GM21825 (cell line): ENCODE results near the gene IMMP2L.

Source experiments
- ATAC-seq: cut with Tn5 transposase; IDR thresholded peaks from one replicate; pipeline ENCODE4 v1.9.1; 2021; ENCODE audit warnings: mild to moderate bottlenecking, moderate library complexity; ENCODE audit not compliant: unreplicated experiment

Gene IMMP2L

DNA sequence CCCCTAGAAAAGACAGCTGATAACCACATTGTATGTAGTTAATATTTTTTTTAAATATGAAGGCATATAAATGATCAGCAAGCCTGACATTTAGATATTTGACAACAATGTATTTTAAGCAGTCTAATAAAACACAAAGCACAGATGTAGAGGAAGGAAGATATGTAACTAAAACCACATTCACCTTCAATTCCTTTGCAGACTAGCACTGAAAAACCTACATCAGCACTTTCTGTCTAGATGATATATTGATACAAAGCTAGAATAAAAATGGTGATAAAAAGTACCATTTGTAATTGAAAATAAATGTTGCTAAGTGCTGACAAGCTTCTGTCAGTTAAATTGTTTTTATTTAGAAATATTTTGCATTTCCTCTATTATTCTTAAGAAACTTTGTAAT, 153.6 kb downstream of the IMMP2L start:
- ATAC-seq: no peak

DNA sequence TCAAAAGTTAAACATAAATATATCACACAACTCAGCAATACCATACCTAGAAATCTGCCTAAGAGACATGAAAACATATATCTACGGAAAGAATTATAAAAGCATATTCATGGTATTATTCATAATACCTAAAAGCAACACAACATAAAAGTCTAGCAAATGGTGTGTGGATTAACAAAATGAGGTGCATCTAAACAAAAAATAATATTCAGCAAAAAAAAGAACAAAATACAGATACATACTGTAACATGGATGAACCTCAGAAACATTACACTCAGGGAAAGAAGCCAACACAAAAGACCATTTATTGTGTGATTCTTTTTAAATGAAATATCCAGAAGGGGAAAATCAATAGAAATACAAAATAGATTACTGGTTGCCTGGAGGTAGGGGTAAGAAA, 155.0 kb downstream of the IMMP2L start:
- no peak for ATAC-seq

DNA sequence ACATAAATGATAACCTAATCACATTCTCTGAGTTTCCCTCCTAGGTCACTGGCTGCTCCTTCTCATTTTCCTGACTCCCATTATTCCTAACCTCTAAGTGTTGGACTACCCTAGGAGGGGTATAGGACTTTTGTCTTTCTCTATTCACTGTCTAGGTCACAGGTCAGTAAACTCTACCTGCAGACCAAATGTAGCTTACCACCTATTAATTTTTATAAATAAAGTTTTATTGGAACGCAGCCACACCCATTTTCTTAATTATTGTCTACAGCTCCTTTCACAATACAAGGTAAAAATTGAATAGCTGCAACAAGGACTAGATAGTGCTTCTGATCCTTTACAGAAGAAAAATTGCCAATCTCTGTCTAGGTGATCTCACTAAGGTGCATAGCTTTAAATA, 156.7 kb downstream of the IMMP2L start:
- ATAC-seq: no peak

DNA sequence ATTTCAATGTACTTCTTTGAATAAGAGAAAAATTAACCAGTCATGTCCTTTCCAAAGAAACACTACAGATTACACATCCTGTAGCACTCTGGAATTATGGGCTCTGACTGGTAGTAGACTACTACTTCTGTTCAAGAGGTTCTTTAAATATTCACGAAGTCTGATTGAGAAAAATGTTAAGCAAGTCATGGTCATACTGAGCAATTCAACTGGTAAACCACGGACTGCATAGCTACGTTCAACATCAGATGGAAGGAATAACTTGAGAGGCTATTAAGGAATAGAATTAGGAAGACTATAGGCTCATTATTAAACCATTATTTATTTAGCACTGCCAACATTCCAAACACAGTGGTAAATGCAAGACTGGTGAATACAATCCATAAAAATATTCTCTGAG, 160.8 kb downstream of the IMMP2L start:
- no peak for ATAC-seq

DNA sequence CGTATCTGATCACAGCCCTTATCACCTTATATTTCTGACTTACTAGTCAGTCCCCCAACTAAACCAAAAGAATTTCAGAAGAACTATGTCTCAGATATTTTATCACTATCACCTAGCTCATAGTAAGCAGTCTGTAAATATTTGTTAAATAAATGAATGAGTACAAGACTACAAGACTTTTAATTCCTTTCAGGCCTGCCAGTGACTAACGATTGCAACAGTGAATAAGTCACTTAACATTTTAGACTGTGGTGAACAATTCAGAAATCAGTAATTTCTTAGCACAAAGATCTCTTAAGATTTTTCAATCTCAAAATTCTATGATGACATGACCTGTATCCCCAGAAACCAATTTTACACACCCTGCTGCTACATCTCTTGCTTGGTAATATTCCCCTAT, 162.2 kb downstream of the IMMP2L start:
- no peak for ATAC-seq

DNA sequence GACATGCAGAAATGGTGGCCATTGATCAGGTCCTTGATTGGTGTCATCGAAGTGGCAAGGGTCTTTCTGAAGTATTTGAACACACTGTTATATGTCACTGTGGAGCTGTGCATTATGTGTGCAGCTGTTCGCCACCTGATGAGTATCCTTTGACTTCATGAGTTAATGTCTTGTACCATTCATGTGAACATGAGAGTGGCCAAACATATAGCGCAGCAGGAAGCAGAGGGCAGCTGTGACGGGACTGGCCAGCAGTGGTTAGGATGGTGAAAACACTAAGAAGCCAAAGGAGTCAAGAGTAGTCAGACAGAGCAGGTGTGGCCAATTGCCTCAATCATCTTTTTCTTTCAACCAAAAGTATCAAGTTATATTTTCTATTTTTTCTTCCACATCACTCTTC, 167.4 kb downstream of the IMMP2L start:
- ATAC-seq: no peak

DNA sequence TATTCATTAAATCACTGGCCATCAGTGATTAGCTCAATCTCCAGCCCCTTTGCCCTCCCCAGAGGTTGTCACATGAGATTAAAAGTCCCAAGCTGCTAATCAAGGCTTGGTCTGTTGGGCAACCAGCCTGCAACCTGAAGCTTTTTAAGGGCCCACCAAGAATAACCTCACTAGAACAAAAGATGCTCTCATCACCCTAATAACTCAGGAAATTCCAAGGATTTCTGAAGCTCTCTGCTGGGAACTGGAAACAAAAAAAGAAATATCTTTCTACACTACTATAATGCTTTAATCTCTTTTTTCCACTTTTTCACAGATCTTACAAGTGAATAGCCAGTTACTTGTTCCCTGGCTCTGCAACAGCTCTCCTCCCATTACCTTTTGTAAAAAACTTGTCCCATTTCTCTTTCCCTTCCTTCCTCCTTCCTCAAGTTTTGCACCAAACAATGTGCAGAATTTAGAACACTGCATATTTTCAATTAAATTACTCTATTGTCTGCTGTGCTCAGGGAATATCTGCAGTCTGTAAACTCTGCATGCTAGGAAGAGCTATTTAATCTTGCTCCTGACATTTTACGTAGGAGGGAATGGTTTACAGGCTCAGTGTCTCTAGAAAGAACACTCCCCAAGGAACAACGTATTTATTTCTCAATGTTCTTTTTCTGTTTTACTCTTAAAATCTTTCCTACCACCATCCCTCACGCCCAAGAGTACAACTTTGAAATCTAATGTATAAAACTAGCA, 169.1 kb downstream of the IMMP2L start:
- ATAC-seq: no peak

DNA sequence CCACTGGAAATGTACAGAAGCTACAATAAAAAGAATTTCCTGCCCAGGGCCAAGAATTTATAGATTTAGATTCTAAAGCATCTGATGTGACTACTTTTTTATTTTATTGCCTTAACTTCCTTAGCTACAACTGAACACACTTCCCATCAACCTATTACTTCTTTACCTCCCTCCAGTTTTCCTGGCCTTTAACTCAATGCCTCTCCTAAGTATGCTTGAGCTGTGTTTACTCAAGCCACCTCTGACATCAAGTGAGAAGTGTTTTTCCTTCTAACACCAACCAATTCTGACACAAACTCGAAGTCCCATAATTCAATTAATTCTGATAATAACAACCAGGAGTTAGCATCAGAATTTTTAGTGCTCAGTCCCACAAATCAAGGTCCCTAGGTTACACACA, 170.0 kb downstream of the IMMP2L start:
- no peak for ATAC-seq

DNA sequence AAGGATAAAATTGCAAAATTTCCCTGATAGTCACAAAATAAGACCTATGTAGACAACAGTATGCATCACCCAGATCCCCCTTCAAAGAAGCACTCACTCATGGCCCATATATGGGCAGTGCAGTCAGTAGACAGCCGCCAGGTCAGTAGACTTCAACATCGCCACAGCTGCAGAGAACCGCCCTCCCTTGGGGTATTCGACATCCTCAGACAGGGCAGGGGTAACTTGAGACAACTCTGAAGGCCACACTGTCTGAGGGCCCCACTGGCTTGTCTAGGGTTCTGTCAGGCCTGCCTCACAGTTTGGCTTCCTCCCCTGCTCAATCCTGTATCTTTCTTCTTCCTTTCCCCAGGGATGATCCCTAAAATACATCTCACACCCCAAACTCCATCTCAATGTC, 172.3 kb downstream of the IMMP2L start:
- ATAC-seq: no peak

DNA sequence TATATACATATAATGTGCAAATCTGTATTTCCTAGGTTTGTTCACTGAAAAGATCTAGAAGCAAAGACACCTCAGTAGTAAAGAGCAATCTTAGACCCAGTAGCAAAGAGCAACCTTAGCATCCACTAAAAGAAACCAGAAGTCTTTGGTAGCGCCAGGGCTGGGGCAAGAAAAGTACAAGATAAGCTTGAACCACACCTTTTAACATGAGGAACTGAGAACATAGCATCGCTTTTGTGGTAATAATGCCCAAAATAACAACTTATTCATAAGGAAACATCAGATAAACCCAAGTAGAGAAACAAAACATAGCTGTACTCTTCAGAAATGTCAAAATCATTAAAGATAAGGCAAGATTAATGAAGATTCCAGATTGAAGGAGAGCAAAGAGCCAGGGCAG, 173.4 kb downstream of the IMMP2L start:
- ATAC-seq: peak; percentile 75

DNA sequence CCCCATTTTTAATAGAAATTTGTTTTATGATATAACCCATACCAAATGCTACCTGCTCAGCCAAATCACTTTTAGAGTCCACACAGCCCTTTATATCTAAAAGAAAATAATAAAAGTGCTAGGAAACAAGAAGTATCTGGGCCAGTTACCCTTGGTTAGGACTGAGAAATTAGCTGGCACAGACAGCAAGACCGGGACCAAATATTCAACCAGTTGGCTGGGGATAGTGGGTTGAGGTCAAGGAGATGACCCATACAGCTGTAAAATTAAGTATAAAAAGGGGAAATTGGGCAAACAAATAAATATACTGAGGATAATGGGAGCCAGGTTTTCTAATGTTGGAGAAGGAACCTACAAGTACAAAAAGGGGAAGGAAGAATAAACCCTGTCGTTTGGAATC, 174.3 kb downstream of the IMMP2L start:
- ATAC-seq: no peak

DNA sequence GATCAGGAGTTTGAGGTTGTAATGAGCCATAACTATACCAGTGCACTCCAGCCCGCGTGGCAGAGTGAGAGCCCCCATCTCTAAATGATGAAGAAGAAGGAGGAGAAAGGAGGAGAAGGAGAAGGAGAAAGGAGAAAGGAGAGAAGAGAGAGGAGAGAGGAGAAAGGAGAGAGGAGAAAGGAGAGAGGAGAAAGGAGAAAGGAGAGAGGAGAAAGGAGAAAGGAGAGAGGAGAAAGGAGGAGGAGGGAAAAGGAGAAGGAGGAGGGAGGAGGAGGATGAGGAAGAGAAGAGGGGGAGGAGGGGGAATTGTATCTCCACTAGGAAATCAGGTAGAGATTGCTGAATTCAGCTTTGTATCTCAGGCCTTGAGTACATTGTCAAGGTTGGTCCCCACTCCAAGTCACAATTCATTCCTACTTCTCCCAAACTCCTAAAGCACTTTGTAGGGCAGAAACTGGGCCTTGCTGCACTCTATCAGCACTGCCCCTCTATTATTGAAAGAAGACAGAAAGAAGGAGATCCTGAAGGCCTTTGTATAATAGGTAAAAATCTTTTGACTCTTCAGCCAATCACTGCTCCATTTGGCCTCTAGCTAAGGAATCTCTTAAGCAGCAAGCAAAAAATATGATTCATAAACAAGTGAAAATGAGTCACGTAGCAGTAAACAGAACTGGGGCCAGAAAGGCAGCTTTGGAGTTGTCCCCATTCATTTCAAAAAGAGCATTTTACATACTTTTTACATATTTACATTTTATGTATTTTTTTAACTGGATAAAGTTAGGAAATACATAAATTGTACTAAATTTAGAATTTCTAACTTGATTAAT, 178.0 kb downstream of the IMMP2L start:
- ATAC-seq: no peak

DNA sequence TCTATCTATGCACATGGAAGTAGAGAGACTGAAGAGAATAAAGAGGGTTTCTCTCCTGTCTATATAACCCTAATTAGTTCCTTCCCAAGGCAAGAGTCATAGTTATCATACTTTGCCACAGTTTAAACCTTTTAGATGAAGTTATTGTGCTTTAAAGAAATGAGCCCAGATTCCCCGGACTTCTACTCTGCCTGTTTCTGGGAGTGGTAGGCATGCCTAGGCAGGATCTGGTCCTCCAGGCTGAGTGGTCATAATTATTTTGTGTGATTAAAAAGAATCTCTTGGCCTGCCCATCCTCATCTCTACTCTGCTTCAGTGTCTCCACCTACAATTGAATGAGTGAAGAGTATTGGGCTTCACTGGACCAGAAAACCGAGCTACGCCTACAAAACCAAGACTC, 179.2 kb downstream of the IMMP2L start:
- ATAC-seq: no peak

DNA sequence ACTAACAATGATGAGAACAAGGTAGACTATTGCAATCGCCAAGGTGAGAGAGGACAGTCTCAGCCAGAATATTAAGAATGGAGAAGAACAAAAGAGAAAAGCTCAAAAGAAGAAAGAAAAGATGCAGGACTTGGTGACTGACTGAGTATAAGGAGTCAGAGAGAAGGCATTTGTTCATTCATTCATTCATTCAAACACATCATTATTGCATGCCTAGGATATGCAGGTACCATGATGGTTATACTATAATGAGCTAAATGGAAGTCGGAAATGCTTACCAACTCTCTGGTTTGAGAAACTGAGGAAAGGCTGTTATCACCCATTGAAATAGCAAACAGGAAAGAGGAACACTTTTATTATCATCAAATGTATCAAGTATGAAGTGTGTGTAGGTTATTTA, 180.7 kb downstream of the IMMP2L start:
- no peak for ATAC-seq

DNA sequence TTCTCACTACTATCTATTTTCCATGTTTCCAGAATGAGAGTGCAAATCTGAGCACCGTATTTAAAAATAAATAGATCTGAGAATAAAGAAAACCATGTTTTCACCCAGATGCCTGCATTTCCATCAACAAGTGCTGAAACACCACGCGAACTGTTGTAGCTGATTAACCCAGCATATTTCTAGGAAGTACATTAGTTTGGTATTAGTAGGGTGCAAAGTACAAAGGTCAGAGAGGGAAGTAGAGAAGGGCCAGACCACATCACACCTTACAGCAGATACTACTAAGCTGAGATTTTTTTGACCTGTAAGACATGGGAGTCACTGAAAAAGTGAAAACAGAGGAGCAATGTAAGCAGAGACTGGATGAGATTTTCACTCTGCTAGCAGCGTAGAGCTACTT, 181.3 kb downstream of the IMMP2L start:
- no peak for ATAC-seq

DNA sequence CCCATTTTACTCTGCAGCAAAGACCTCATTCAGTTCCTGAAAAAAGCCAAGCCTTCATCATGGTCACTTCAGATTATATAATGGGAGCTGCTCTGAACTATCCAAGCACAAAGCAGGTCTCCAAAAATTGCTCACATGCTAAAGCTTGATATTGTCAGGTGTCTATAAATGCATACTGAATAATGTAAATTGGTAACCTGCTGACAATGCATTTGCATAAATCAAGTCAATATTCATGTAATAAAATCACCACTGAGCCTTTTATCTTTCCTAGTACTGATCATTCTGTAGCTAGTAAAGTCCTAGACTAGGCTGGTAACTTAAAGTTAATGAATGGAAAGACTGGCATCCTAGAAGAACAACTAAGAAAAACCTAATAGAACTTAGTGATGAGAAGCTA, 188.3 kb downstream of the IMMP2L start:
- no peak for ATAC-seq

DNA sequence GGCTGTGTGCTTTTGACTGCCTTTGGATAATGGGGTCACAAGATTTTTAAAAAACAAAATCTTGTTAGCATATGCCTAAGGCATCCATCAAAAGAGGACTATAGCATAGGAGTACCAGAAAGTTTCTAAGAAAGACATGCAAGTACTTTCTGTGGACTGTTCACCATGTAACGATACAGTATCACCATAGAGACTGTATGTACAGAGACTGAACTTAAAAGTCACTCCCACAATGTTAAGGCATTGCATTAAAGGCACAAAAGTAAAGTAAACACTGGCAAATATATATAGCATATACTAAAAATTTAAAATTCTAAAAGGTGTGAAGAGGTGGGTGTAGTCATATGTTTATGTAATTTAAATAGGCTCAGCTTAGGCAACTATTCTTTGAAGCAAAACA, 190.9 kb downstream of the IMMP2L start:
- no peak for ATAC-seq

DNA sequence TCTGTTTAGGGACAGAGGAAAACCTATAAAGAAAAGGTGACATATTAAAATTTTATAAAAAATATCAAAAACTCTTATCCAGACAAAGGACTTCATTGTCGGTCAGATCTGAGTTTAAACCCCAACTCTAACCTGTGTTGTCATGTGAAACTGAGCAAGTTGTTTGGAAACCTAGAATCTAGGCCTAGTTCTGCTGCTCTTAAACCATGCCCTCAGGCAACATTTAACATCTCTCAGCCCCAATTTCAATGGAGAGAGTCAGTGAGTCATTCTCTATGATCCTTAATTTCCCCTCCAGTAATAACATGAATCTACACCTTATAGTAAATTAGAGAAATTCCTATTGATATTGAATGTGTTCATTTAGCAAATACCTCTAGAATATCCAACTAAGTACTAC, 192.3 kb downstream of the IMMP2L start:
- ATAC-seq: no peak

DNA sequence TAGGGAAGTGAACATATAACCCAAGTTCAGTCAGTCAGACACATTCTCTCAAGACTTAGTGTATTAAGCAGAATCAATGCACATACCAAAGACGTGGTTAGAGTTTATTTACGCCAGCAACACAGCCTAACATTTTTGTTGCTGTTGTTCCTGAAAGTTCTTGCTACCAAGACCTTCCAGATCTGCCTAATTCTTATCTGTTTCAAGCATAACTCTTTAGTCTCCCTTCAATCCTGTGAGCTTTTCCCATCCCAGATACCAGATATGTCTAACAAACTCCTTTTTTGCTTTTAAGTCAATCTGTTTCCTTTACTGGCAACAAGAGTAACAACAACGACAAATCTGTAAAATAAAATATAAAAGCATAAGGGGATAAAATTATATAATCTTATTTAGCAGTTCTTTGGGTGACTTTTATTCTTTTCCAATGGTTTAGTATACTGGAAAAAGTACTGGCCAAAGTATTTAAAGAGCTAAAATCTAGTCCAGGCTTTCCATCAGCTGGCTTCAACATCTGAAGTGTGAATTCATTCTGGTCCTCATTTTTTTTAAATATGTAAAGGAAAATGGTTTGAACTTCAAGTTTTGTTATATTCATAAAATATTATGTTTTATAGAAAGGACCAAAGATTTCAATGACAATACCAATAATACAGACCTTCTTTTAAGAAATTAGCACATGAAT, 193.8 kb downstream of the IMMP2L start:
- ATAC-seq: no peak

DNA sequence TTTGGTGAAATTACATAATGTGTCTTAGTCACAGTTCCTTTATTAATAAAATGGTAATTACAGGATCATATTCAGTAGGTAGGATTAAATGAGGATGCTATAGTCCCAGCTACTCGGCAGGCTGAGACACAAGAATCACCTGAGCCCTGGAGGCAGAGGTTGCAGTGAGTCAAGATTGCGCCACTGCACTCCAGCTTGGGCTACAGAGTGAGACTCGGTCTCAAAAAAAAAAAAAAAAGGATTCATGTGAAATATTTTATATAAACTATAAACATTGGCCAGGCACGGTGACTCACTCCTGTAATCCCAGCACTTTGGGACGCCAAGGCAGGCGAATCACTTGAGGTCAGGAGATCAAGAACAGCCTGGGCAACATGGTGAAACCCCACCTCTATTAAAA, 197.9 kb downstream of the IMMP2L start:
- no peak for ATAC-seq

DNA sequence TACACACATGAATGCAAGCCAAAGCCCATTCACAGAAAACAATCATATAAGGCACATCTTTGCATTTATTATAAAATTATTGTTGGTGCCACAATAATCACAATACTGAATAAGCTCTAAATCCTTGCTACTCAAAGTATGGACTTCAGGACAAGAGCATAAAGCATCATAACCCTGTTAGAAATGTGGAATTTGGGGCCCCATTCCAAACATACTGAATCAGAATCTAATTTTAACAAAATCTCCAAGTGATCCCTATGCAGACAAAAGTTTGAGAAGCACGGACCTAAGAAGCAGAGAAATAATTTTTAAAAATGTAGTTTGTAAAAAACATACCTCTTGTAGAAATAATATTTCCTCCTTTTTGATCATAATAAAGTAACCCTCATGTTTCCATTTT, 199.2 kb downstream of the IMMP2L start:
- no peak for ATAC-seq

DNA sequence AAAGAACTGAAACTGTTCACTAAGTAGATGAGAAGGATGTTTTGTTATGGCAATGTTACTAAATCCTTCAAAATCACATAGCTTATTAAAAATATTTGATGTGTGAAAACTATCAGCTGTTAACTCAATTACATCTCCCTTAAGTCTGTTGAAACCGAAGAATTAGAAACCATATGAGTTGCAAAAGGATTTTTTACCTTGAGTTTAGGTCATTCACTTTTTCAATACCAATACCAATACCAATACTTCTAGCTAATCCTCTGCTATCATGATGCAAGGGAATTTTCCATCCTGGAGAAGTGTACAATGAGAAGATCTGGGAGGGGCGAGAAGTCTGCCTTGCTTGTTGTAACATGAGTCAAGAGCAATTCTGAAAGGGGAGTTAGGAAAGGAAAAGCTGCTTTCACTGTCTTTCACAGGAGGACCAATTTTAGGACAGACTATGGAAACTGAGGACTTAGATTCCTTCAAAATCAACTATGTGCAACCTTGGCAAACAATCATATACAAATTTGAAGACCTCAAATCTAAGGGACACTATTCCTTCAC, 199.7 kb downstream of the IMMP2L start:
- ATAC-seq: no peak
